Inferior parietal cortex (tissue), 1 donor: ENCODE results near the gene PSTPIP1.

Experiments used
- DNase-seq: peaks from one replicate; pipeline ENCODE4 v3.0.0-alpha.2; 2016; ENCODE audit errors: extremely low spot score

The PSTPIP1 gene

GRCh38 chr15:77018796-77019505, 24.0 kb downstream of the PSTPIP1 start:
- DNase-seq = no peak

GRCh38 chr15:77019521-77020331, 24.8 kb downstream of the PSTPIP1 start:
- no peak for DNase-seq

GRCh38 chr15:77020348-77021087, 25.6 kb downstream of the PSTPIP1 start:
- DNase-seq = no peak

GRCh38 chr15:77021088-77021481, 26.2 kb downstream of the PSTPIP1 start:
- DNase-seq = no peak

- no peak for DNase-seq
These were observed 27.0 kb downstream of the PSTPIP1 start for GRCh38 chr15:77021803-77022381.

GRCh38 chr15:77022646-77023575, 28.0 kb downstream of the PSTPIP1 start:
- DNase-seq = no peak

- no peak for DNase-seq
These were observed 28.8 kb downstream of the PSTPIP1 start for GRCh38 chr15:77023576-77024272.

GRCh38 chr15:77024273-77025082, 29.6 kb downstream of the PSTPIP1 start:
- peak; percentile 77 for DNase-seq

- DNase-seq = no peak
These were observed 30.4 kb downstream of the PSTPIP1 start for GRCh38 chr15:77025083-77025901.

GRCh38 chr15:77025941-77026411, 31.1 kb downstream of the PSTPIP1 start:
- DNase-seq = no peak

- DNase-seq = no peak
These were observed 31.7 kb downstream of the PSTPIP1 start for GRCh38 chr15:77026501-77027110.

- no peak for DNase-seq
These were observed 32.3 kb downstream of the PSTPIP1 start for GRCh38 chr15:77027111-77027696.

GRCh38 chr15:77027697-77028450, 32.9 kb downstream of the PSTPIP1 start:
- DNase-seq = no peak

- DNase-seq = no peak
These were observed 33.7 kb downstream of the PSTPIP1 start for GRCh38 chr15:77028451-77029165.

GRCh38 chr15:77029166-77030047, 34.5 kb downstream of the PSTPIP1 start:
- no peak for DNase-seq
